Thoracic aorta (tissue), 2 donors: ENCODE measurements around the gene MTUS2. TPM values are rescaled to one million over a fixed set of nuclear protein-coding genes. Genes with fewer than 3 reads are reported as not detected.

Source experiments
- ATAC-seq: fragments of 150-250 bp; one replicate; pipeline ENCODE4 v1.8.0; 2017; ENCODE audit warnings: low read depth; ENCODE audit not compliant: insufficient number of reproducible peaks, low FRiP score
- DNase-seq: peaks from one replicate; pipeline ENCODE4 v3.0.0-alpha.2; 2020; ENCODE audit warnings: low spot score
- H3K27ac ChIP-seq, 2 donors: fragments of 200-600 bp; sonication (generic); 1 replicate in 1 of 2; 2 replicates in 1 of 2; pipeline ENCODE4 v1.5.1; 2016; ENCODE audit warnings: mild to moderate bottlenecking in 2 of 2, moderate library complexity in 2 of 2
- H3K27me3 ChIP-seq: fragments of 200-600 bp; sonication (generic); replicated peaks from 2 replicates; pipeline ENCODE4 v1.6.0; 2016; ENCODE audit warnings: mild to moderate bottlenecking; ENCODE audit not compliant: insufficient read depth
- H3K36me3 ChIP-seq: fragments of 200-600 bp; sonication (generic); one replicate; pipeline ENCODE4 v1.5.1; 2016
- H3K4me1 ChIP-seq, 2 donors: fragments of 200-600 bp; sonication (generic); 1 replicate in 1 of 2; 2 replicates in 1 of 2; pipeline versions ENCODE4 v1.5.1 to v1.6.0; 2016; ENCODE audit warnings: low read depth in 2 of 2, mild to moderate bottlenecking in 1 of 2; ENCODE audit not compliant: control insufficient read depth in 1 of 2
- H3K4me3 ChIP-seq: fragments of 200-600 bp; sonication (generic); 2 replicates; pipeline ENCODE4 v1.5.1; 2016; ENCODE audit warnings: mild to moderate bottlenecking
- H3K9me3 ChIP-seq: fragments of 200-600 bp; sonication (generic); 2 replicates; pipeline ENCODE4 v1.5.1; 2016
- total RNA-seq, 2 donors: library from RNA; depleted of rRNA; stranded (reverse); fragments of >200 nt; gene quantifications; one replicate each; pipeline versions ENCODE4 v1.1.0 to v1.2.3, GENCODE V29; 2016
- TF ChIP-seq, protein P1 (sequence below): fragments of 200-600 bp; sonication (generic); IDR thresholded peaks from one replicate; pipeline ENCODE4 v1.5.1; 2019; ENCODE audit warnings: antibody characterized with exemption

MTUS2 gene
- total RNA-seq, 2 donors from 2014 or later = 14.9 to 26.4 TPM

- Histone ChIP-seq H3K4me1 (peaks cover 0 to 3% of the 10 kb centered on the region in 2 donors), H3K27ac (no peak overlapping the region), H3K4me3 (no peak overlapping the region), H3K27me3 (no peaks in the 10 kb centered on the region), H3K36me3 (peaks cover 9% of the 10 kb centered on the region), H3K9me3 (no peaks in the 10 kb centered on the region)
- DNase-seq = no peak
- TF ChIP-seq, protein P1, sequence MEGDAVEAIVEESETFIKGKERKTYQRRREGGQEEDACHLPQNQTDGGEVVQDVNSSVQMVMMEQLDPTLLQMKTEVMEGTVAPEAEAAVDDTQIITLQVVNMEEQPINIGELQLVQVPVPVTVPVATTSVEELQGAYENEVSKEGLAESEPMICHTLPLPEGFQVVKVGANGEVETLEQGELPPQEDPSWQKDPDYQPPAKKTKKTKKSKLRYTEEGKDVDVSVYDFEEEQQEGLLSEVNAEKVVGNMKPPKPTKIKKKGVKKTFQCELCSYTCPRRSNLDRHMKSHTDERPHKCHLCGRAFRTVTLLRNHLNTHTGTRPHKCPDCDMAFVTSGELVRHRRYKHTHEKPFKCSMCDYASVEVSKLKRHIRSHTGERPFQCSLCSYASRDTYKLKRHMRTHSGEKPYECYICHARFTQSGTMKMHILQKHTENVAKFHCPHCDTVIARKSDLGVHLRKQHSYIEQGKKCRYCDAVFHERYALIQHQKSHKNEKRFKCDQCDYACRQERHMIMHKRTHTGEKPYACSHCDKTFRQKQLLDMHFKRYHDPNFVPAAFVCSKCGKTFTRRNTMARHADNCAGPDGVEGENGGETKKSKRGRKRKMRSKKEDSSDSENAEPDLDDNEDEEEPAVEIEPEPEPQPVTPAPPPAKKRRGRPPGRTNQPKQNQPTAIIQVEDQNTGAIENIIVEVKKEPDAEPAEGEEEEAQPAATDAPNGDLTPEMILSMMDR = no peak
- no peak for ATAC-seq
These were observed 670.4 kb downstream of the MTUS2 start for GRCh38 chr13:29490561-29490885.

DNA sequence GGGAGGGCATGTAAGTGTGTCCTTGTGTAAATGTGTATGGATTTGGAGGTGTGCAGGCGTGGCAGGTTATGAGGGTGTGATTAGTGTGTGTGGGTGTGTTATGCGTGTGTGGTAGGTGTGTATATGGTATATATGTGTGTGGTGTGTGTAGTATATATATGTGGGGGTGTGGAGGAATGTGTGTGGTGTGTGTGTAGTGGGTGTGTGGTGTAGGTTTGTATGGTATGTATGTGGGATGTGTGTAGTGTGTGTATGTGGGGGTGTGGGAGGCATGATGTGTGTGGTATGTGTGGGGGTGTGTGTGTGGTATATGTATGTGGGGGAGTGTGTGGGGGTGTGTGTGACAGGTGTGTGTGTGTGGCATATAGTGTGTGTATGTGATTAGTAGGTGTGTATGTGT is 671.1 kb downstream of the MTUS2 start:
- Histone ChIP-seq H3K27ac (no peak overlapping the region), H3K27me3 (no peaks in the 10 kb centered on the region), H3K9me3 (no peaks in the 10 kb centered on the region), H3K4me1 (peaks cover 6 to 10% of the 10 kb centered on the region in 2 donors), H3K4me3 (no peak overlapping the region), H3K36me3 (peaks cover 9% of the 10 kb centered on the region)
- DNase-seq (no peak), ATAC-seq (no peak)
- TF ChIP-seq, protein P1 = no peak

DNA sequence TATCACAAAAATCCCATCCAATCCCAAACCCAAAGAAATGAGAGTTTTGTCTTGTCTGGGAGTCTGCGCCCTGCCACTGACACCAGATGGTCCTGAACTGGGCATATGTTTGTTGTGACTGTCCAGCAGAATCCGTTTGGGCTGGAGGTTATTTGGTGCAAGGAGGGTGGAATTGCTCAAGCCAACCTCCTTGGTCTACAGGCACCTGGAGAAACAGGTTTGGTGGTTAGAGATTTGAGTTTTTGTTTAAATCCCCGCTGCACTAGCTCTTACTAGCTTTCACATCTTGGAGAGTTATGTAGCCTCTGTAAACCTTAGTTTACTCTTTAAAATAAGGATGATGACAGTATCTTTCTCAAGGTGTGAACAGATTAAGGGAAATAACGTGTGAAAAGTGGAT is 673.7 kb downstream of the MTUS2 start:
- peaks cover 7% of the 10 kb centered on the region for H3K36me3 ChIP-seq
- ATAC-seq (no peak), DNase-seq (no peak)
- TF ChIP-seq, protein P1 = no peak
- H3K27ac ChIP-seq = no peak overlapping the region
- H3K4me3 ChIP-seq = no peak overlapping the region
- peaks cover 16 to 29% of the 10 kb centered on the region in 2 donors for H3K4me1 ChIP-seq
- no peaks in the 10 kb centered on the region for H3K9me3 ChIP-seq
- no peaks in the 10 kb centered on the region for H3K27me3 ChIP-seq

- Histone ChIP-seq H3K36me3 (peaks cover 6% of the 10 kb centered on the region), H3K27me3 (no peaks in the 10 kb centered on the region), H3K4me3 (no peak overlapping the region), H3K9me3 (no peaks in the 10 kb centered on the region), H3K4me1 (peaks cover 16 to 29% of the 10 kb centered on the region in 2 donors), H3K27ac (no peak overlapping the region)
- TF ChIP-seq, protein P1 = no peak
- no peak for ATAC-seq
- no peak for DNase-seq
These were observed 674.4 kb downstream of the MTUS2 start for GRCh38 chr13:29494520-29494919.

DNA sequence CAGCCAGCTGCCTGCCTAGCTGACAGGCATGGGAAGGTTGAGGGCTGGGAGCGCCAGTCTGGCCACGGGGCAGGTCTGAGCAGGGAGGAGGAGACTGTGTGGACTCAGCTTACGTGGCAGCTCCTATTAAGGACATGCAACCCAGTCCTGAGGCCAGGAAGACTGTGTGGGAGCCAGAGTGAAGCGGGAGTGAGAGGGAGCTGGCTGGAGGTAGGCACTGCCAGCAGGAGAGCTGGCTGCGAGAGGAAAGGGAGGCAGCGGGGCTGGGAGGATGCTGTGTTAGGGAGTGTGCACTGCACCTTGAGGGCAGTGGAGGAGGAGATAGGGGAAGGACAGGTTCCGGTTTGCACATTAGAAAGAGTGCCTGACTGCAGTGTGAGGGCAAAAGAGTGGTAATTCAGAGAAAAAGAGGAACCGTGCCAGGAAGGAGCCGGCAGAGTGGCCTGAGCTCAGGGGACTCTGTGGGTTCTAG is 676.1 kb downstream of the MTUS2 start:
- DNase-seq (no peak), ATAC-seq (peak; percentile 68)
- Histone ChIP-seq H3K27me3 (no peaks in the 10 kb centered on the region), H3K36me3 (peaks cover 10% of the 10 kb centered on the region), H3K4me3 (peak overlapping the region; percentile 6), H3K9me3 (no peaks in the 10 kb centered on the region), H3K4me1 (peaks cover 16 to 29% of the 10 kb centered on the region in 2 donors), H3K27ac (peak overlapping the region; percentile 14 to 47)
- TF ChIP-seq, protein P1 = peak; percentile 8
